A549 (cell line): ENCODE measurements around the gene TIMP1. TPM values are rescaled to one million over a fixed set of nuclear protein-coding genes. Genes with fewer than 3 reads are reported as not detected.
A peak's percentile ranks its signal among the peaks of the same experiment; 100 is the strongest.

Experiments
- ATAC-seq, 2 experiments: fragments of 200-7000 bp in 1 of 2; fragments of >200 bp in 1 of 2; cut with Nextera tagmentation in 1 of 2; cut with Tn5 transposase in 1 of 2; 3 replicates each; pipeline versions ENCODE4 v1.8.0 to v1.9.1; 2018 to 2020; ENCODE audit warnings: mild to moderate bottlenecking in 1 of 2, moderate library complexity in 1 of 2
- CTCF ChIA-PET: fragments of 300-600 bp; sonication (Branson Sonifier 250); formaldehyde crosslinking; extraction: SDS; loops from one replicate; lab custom pipeline; 2021; ENCODE audit warnings: antibody characterized with exemption, inconsistent platforms; lab: Yijun Ruan, JAX
- POLR2A ChIA-PET: fragments of 350-600 bp; formaldehyde crosslinking; extraction: SDS; loops from one replicate; lab custom pipeline; 2021; ENCODE audit warnings: antibody characterized with exemption, inconsistent platforms; lab: Yijun Ruan, JAX
- DNase-seq, 2 experiments: peaks; one replicate each; pipeline versions ENCODE4 v3.0.0 to v3.0.0-alpha.2; 2011 to 2016; ENCODE audit warnings: low read depth in 1 of 2, low spot score in 1 of 2
- FAIRE-seq: peaks from 2 replicates; lab custom pipeline; 2011; peaks lifted over from hg19 to GRCh38; lab: Jason Lieb, UNC
- H3K27ac ChIP-seq, 2 experiments: fragments of >200 bp; sonication (Bioruptor Twin); formaldehyde crosslinking; 3 replicates each; pipeline ENCODE4 v1.5.1; 2016 to 2017
- H3K4me1 ChIP-seq: fragments of >200 bp; sonication (Bioruptor Twin); formaldehyde crosslinking; 3 replicates; pipeline ENCODE4 v1.6.1; 2016
- H3K4me2 ChIP-seq: fragments of >200 bp; sonication (Bioruptor Twin); formaldehyde crosslinking; 3 replicates; pipeline ENCODE4 v1.6.1; 2016
- H3K4me3 ChIP-seq: fragments of >200 bp; sonication (Bioruptor Twin); formaldehyde crosslinking; 3 replicates; pipeline ENCODE4 v1.5.1; 2016
- H3K9me3 ChIP-seq: fragments of >200 bp; sonication (Bioruptor Twin); formaldehyde crosslinking; 3 replicates; pipeline ENCODE4 v1.6.1; 2016
- CBX8 ChIP-seq: fragments of 200-600 bp; sonication (generic); IDR thresholded peaks from 2 replicates; pipeline ENCODE4 v1.6.1; 2016
- CHD4 ChIP-seq: fragments of 200-600 bp; sonication (generic); IDR thresholded peaks from 2 replicates; pipeline ENCODE4 v1.6.1; 2016; ENCODE audit warnings: antibody characterized with exemption, mild to moderate bottlenecking, borderline replicate concordance
- EHF ChIP-seq: fragments of 250-450 bp; sonication (Bioruptor Pico); IDR thresholded peaks from 2 replicates; pipeline ENCODE4 v1.5.0; 2020; ENCODE audit warnings: mild to moderate bottlenecking
- HDAC2 ChIP-seq: fragments of 200-600 bp; sonication (generic); IDR thresholded peaks from 2 replicates; pipeline ENCODE4 v1.6.1; 2016
- HOXB13 ChIP-seq: fragments of 250-450 bp; sonication (Bioruptor Pico); IDR thresholded peaks from 2 replicates; pipeline ENCODE4 v1.5.0; 2020; ENCODE audit warnings: low read depth, mild to moderate bottlenecking, moderate library complexity
- JUN ChIP-seq, 2 experiments: fragments of >200 bp; sonication (Bioruptor Twin); formaldehyde crosslinking; IDR thresholded peaks; 2 replicates in 1 of 2; 3 replicates in 1 of 2; pipeline ENCODE4 v1.6.1; 2016 to 2017
- JUNB ChIP-seq: fragments of >200 bp; sonication (Bioruptor Twin); formaldehyde crosslinking; IDR thresholded peaks from 2 replicates; pipeline ENCODE4 v1.6.1; 2016
- KDM1A ChIP-seq: fragments of 200-600 bp; sonication (generic); IDR thresholded peaks from 2 replicates; pipeline ENCODE4 v1.6.1; 2016; ENCODE audit warnings: low read depth, mild to moderate bottlenecking
- MAFK ChIP-seq: fragments of 450-650 bp; IDR thresholded peaks from 2 replicates; pipeline ENCODE4 v1.6.1; 2014; ENCODE audit not compliant: partially characterized antibody
- POLR2A ChIP-seq: IDR thresholded peaks from 2 replicates; pipeline ENCODE4 v1.6.1; 2012; ENCODE audit warnings: mild to moderate bottlenecking, low read length
- POLR2AphosphoS2 ChIP-seq: conservative IDR thresholded peaks from 2 replicates; pipeline ENCODE4 v1.6.1; 2012; ENCODE audit warnings: low read length, improper control_type of control experiment, inconsistent platforms
- RAD21 ChIP-seq, 2 experiments: fragments of >200 bp in 1 of 2; sonication (Bioruptor Twin) in 1 of 2; formaldehyde crosslinking in 1 of 2; IDR thresholded peaks in 1 of 2; conservative IDR thresholded peaks in 1 of 2; 2 replicates in 1 of 2; 3 replicates in 1 of 2; pipeline ENCODE4 v1.6.1; 2012 to 2018; ENCODE audit warnings: inconsistent platforms in 1 of 2
- RARB ChIP-seq: fragments of 250-450 bp; sonication (Bioruptor Pico); IDR thresholded peaks from 2 replicates; pipeline ENCODE4 v1.8.0; 2021; ENCODE audit warnings: mild to moderate bottlenecking, moderate library complexity
- RCOR1 ChIP-seq: fragments of 150-350 bp; IDR thresholded peaks from 2 replicates; pipeline ENCODE4 v1.6.1; 2014; ENCODE audit warnings: antibody characterized with exemption, low read length, low read depth
- RNF2 ChIP-seq: fragments of 200-600 bp; sonication (generic); IDR thresholded peaks from 2 replicates; pipeline ENCODE4 v1.6.1; 2016; ENCODE audit warnings: low read depth, mild to moderate bottlenecking, antibody characterized with exemption, moderate library complexity, borderline replicate concordance
- SMC3 ChIP-seq: fragments of >200 bp; sonication (Bioruptor Twin); formaldehyde crosslinking; IDR thresholded peaks from 3 replicates; pipeline ENCODE4 v1.6.1; 2018; ENCODE audit warnings: inconsistent platforms
- ZC3H11A ChIP-seq: fragments of 450-650 bp; IDR thresholded peaks from 2 replicates; pipeline ENCODE4 v1.6.1; 2014; ENCODE audit warnings: antibody characterized with exemption, mild to moderate bottlenecking
- WGBS: methylation state at CpG from one replicate; pipeline ENCODE4 v1.1.6; 2017; ENCODE audit errors: missing lambda C conversion rate; 5-methylcytosine and 5-hydroxymethylcytosine counted together
- polyA plus RNA-seq, 4 experiments: library from polyadenylated mRNA; depleted of rRNA in 3 of 4; stranded (reverse); fragments of >200 nt; fragmentation: RNase III in 1 of 4; extraction: RNeasy Plus Mini Kit Qiagen cat#74134 plus additional on column Dnase treatment in 1 of 4; gene quantifications; 2 replicates in 3 of 4; 3 replicates in 1 of 4; pipeline ENCODE4 v1.2.3, GENCODE V29; 2011 to 2017
- TF ChIP-seq, protein P1 (sequence below): IDR thresholded peaks from 2 replicates; pipeline ENCODE4 v1.6.1; 2012
- TF ChIP-seq, protein P2 (sequence below): IDR thresholded peaks from 2 replicates; pipeline ENCODE4 v1.6.1; 2012; ENCODE audit warnings: low read depth, borderline replicate concordance
- TF ChIP-seq, protein P3 (sequence below): fragments of 200-600 bp; sonication (generic); IDR thresholded peaks from 2 replicates; pipeline ENCODE4 v1.6.1; 2016; ENCODE audit warnings: antibody characterized with exemption, mild to moderate bottlenecking, moderate library complexity
- TF ChIP-seq, protein P4 (sequence below): fragments of 250-450 bp; sonication (Bioruptor Pico); IDR thresholded peaks from 2 replicates; pipeline ENCODE4 v1.5.0; 2020; ENCODE audit warnings: low read depth, mild to moderate bottlenecking, moderate library complexity
- TF ChIP-seq, protein P5 (sequence below): fragments of 450-650 bp; IDR thresholded peaks from 2 replicates; pipeline ENCODE4 v1.6.1; 2014; ENCODE audit warnings: antibody characterized with exemption

The TIMP1 gene
- polyA plus RNA-seq, 2 of the 4 experiments (the other 2 are of a cell fraction) = 83.2 to 144 TPM

DNA sequence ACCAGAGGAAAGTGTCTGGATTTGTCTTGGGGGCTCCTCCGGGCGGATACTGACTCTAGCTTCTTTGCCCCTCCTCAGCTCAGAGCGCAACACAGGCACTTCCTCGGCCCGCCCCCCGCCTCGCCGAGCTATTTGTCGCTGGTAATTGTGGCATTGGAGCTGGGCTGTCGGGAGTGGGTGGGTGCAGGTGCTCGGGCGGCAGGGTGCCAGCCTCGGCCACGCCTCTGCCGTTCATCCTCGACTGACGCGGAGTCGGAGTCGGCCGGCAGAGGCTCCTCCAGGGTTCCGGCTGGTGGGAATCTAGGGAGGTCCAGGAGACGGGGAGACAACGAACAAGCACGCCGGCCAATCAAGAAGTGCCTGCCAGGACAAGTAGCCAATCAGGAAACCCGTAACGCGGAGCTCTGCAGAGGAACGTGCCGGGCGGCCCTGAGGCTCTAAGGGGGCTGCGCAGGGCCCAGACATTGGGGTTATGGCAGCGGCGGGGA is 41.3 kb downstream of the TIMP1 start:
- WGBS = 5% methylated on average over 4 of the region's 35 CpGs
- Histone ChIP-seq H3K4me1 (no peaks in the 10 kb centered on the region), H3K27ac (no peak overlapping the region), H3K9me3 (no peaks in the 10 kb centered on the region), H3K4me2 (peak overlapping the region; percentile 82), H3K4me3 (peak overlapping the region; percentile 34)
- no peak for FAIRE-seq
- DNase-seq = peak; percentile 66 to 74
- peak; percentile 78 to 92 for ATAC-seq
- CTCF ChIA-PET = interaction anchor here (1.1 to 2.8 kb wide), 4 partner anchors 17 to 83 kb away, joined by 3 to 19 read pairs (median 6); no protein-coding TSS in a partner anchor
- TF ChIP-seq HOXB13 (CRISPR knock-in tag) = no peak
- TF ChIP-seq, protein P1, sequence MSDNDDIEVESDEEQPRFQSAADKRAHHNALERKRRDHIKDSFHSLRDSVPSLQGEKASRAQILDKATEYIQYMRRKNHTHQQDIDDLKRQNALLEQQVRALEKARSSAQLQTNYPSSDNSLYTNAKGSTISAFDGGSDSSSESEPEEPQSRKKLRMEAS = peak; percentile 23; the same call in 1 of the 2 replicates
- POLR2A ChIA-PET = interaction anchor here (0.8 to 0.9 kb wide), 2 partner anchors 10 to 67 kb away, joined by 3 read pairs; no protein-coding TSS in a partner anchor

DNA sequence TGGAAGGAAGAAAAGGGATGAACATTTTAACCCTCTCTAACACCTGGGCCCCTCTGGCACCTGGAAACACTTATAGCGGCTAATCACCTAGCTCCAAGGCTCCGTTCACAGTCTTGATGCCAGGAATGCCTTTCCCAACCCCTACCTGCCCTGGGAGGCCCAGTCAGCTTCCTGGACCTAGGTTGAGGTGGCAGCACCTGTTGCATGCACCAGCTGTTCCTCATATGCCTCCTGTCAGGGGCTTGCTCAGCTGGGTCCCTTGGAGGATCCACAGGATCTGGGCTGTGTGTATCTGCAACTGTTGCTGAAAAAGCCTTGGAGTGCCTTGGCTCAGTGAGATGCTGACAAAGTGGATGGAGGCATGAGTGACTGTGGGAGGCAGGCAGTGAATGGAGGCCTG is 43.1 kb downstream of the TIMP1 start:
- Histone ChIP-seq H3K4me2 (no peak overlapping the region), H3K9me3 (no peaks in the 10 kb centered on the region), H3K4me3 (no peak overlapping the region), H3K4me1 (no peaks in the 10 kb centered on the region)
- no peak for DNase-seq
- CTCF ChIA-PET = interaction anchor here (0.6 to 2.8 kb wide), 4 partner anchors 18 to 85 kb away, joined by 3 to 19 read pairs (median 4); no protein-coding TSS in a partner anchor
- WGBS = 96% methylated on average over 2 of the region's 2 CpGs
- POLR2A ChIA-PET = no interaction called here
- TF ChIP-seq RARB (no peak), RNF2 (no peak), JUN (IDR thresholded peaks at IDR 0.05) (no peak), JUNB (no peak)
- TF ChIP-seq, all 56 proteins: peak for 0
- ATAC-seq (no peak), FAIRE-seq (no peak)
- no peak overlapping the region for H3K27ac ChIP-seq

DNA sequence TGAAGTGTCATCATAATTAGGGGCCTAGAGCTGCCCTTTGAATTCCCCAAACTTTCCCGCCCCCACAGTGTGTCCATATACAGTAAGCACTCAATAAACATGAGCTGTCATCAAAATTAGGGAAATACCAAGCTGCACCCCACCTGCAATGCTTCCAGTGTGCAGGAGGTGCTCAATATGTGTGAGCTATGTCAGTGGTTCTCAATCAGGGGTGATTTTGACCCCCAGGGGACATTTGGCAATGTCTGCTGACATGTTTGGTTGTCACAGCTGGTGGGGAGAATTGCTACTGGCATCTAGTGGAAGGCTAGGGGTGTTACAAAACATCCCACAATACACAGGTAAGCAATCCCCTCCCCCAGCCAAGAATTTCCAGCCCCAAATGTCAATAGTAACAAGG is 46.7 kb downstream of the TIMP1 start:
- TF ChIP-seq RAD21 (conservative IDR thresholded peaks at IDR 0.05 in 1 of 2, IDR thresholded peaks at IDR 0.05 in 1 of 2) (peak; percentile 5 to 15; a peak in 2 of 5 replicates), ZC3H11A (no peak)
- H3K4me1 ChIP-seq = no peaks in the 10 kb centered on the region
- CTCF ChIA-PET = interaction anchor here (0.6 to 1.4 kb wide), 4 partner anchors 9 to 88 kb away, joined by 3 to 4 read pairs (median 3); partner anchors contain the start of gene SYN1
- FAIRE-seq (no peak), ATAC-seq (no peak), DNase-seq (no peak)
- WGBS = 78% methylated on average over 1 of the region's 1 CpG
- H3K4me2 ChIP-seq = no peak overlapping the region
- POLR2A ChIA-PET = no interaction called here
- H3K4me3 ChIP-seq = no peak overlapping the region
- no peaks in the 10 kb centered on the region for H3K9me3 ChIP-seq
- H3K27ac ChIP-seq = no peak overlapping the region

DNA sequence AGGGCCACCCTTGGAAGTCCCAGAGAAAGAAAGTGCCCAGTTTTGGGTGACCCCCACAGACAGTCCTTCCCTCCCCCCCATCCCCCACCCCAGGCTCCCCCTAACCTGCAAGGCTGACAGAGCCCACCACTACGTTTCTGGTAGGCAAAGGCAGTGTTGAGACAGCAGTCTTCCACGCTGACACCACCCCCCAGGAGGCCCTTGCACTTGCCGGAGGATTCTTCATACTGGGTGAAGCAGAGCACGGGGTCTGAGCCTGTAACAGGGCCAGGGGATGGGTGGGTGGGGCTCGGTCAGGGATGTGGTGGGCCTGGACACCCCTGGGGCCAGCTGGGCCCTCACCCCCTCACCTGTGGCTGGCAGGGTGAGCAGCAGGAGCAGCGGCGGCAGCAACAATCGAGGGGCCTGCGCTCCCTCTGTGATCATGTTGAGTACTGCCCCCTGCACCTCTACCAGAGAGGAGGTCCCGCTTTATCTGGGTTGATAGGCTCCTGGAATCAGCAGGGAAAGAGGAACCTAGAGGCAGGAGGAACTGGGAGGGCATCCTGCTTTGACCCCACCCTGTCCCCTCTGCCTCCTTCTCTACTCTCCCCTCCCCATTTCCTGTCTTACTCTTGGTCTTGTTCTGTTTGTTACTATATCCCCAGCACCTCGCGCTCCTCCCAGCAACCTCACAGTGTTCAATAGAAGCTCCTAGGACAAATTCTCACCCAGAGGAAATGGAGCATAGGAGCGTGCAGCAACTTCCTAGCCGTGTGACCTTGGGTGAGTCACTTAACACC is 47.4 kb downstream of the TIMP1 start, which contains the start of gene CFP:
TSS of gene CFP (minus strand) at position 512 of the 782 bp plus-strand sequence. CDS start at position 426, 86 bp downstream.
- ChIA-PET CTCF (interaction anchor here (0.9 to 2.7 kb wide), 5 partner anchors 13 to 89 kb away, joined by 3 to 16 read pairs (median 4); no protein-coding TSS in a partner anchor), POLR2A (no interaction called here)
- DNase-seq (no peak), FAIRE-seq (no peak), ATAC-seq (no peak)
- 91% methylated on average over 9 of the region's 14 CpGs for WGBS
- Histone ChIP-seq H3K4me2 (no peak within 1 kb of the TSS), H3K9me3 (no peaks in the 10 kb centered on the region), H3K4me1 (no peaks in the 10 kb centered on the region), H3K27ac (no peak within 1 kb of the TSS), H3K4me3 (no peak within 1 kb of the TSS)
- no peak; a peak in 1 of 5 replicates for TF ChIP-seq RAD21 (conservative IDR thresholded peaks at IDR 0.05 in 1 of 2, IDR thresholded peaks at IDR 0.05 in 1 of 2)
- TF ChIP-seq RCOR1 = no peak
- TF ChIP-seq HDAC2 = no peak
- no peak for TF ChIP-seq CBX8
- TF ChIP-seq POLR2A = no peak
- TF ChIP-seq, protein P2, sequence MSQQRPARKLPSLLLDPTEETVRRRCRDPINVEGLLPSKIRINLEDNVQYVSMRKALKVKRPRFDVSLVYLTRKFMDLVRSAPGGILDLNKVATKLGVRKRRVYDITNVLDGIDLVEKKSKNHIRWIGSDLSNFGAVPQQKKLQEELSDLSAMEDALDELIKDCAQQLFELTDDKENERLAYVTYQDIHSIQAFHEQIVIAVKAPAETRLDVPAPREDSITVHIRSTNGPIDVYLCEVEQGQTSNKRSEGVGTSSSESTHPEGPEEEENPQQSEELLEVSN = no peak
- TF ChIP-seq, protein P3, sequence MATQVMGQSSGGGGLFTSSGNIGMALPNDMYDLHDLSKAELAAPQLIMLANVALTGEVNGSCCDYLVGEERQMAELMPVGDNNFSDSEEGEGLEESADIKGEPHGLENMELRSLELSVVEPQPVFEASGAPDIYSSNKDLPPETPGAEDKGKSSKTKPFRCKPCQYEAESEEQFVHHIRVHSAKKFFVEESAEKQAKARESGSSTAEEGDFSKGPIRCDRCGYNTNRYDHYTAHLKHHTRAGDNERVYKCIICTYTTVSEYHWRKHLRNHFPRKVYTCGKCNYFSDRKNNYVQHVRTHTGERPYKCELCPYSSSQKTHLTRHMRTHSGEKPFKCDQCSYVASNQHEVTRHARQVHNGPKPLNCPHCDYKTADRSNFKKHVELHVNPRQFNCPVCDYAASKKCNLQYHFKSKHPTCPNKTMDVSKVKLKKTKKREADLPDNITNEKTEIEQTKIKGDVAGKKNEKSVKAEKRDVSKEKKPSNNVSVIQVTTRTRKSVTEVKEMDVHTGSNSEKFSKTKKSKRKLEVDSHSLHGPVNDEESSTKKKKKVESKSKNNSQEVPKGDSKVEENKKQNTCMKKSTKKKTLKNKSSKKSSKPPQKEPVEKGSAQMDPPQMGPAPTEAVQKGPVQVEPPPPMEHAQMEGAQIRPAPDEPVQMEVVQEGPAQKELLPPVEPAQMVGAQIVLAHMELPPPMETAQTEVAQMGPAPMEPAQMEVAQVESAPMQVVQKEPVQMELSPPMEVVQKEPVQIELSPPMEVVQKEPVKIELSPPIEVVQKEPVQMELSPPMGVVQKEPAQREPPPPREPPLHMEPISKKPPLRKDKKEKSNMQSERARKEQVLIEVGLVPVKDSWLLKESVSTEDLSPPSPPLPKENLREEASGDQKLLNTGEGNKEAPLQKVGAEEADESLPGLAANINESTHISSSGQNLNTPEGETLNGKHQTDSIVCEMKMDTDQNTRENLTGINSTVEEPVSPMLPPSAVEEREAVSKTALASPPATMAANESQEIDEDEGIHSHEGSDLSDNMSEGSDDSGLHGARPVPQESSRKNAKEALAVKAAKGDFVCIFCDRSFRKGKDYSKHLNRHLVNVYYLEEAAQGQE = no peak
- TF ChIP-seq EHF (CRISPR knock-in tag) = no peak
- TF ChIP-seq KDM1A = no peak
- TF ChIP-seq MAFK = no peak
- TF ChIP-seq, protein P4, sequence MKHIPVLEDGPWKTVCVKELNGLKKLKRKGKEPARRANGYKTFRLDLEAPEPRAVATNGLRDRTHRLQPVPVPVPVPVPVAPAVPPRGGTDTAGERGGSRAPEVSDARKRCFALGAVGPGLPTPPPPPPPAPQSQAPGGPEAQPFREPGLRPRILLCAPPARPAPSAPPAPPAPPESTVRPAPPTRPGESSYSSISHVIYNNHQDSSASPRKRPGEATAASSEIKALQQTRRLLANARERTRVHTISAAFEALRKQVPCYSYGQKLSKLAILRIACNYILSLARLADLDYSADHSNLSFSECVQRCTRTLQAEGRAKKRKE (CRISPR knock-in tag) = no peak
- TF ChIP-seq SMC3 = no peak
- TF ChIP-seq, protein P5, sequence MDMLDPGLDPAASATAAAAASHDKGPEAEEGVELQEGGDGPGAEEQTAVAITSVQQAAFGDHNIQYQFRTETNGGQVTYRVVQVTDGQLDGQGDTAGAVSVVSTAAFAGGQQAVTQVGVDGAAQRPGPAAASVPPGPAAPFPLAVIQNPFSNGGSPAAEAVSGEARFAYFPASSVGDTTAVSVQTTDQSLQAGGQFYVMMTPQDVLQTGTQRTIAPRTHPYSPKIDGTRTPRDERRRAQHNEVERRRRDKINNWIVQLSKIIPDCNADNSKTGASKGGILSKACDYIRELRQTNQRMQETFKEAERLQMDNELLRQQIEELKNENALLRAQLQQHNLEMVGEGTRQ = no peak
- no peak for TF ChIP-seq CHD4
- TF ChIP-seq POLR2AphosphoS2 = no peak
